ENCODE data around the gene CXXC5. TPM values are rescaled to one million over a fixed set of nuclear protein-coding genes. Genes with fewer than 3 reads are reported as not detected.

Gene CXXC5
- total and polyA plus RNA-seq, 12 donors = 28.7 to 51.6 (median 36.0) TPM

Other genes starting within 250 kb of the CXXC5 start
- 10 to 100 TPM; 11.8 to 24.8 (median 16.5) TPM for gene SPATA24, start 244.3 kb upstream of the CXXC5 start, total RNA-seq
- 10 to 100 TPM; 14.8 to 37.5 TPM for gene SPATA24, start 244.3 kb upstream of the CXXC5 start, polyA plus RNA-seq
- gene DNAJC18, start 208.8 kb upstream of the CXXC5 start, total RNA-seq = 10 to 100 TPM in 9 of 10 donors, 1 to 10 TPM in 1; 9.5 to 21.1 (median 14.1) TPM
- gene DNAJC18, start 208.8 kb upstream of the CXXC5 start, polyA plus RNA-seq = 10 to 100 TPM in 1 of 2 donors, 1 to 10 TPM in 1; 3.4 to 12.7 TPM
- gene ECSCR, start 185.6 kb upstream of the CXXC5 start, total RNA-seq = 10 to 100 TPM; 11.0 to 43.2 (median 17.9) TPM
- 10 to 100 TPM; 24.4 to 64.2 TPM for gene ECSCR, start 185.6 kb upstream of the CXXC5 start, polyA plus RNA-seq
- not detected for gene SMIM33, start 177.3 kb upstream of the CXXC5 start, total RNA-seq
- not detected for gene SMIM33, start 177.3 kb upstream of the CXXC5 start, polyA plus RNA-seq
- gene STING1, start 165.6 kb upstream of the CXXC5 start, total RNA-seq = 100 to 1,000 TPM in 1 of 10 donors, 10 to 100 TPM in 9; 27.2 to 116 (median 55.7) TPM
- 10 to 100 TPM; 19.7 to 39.6 TPM for gene STING1, start 165.6 kb upstream of the CXXC5 start, polyA plus RNA-seq
- 100 to 1,000 TPM; 121 to 162 (median 141) TPM for gene UBE2D2, start 87.0 kb upstream of the CXXC5 start, total RNA-seq
- 100 to 1,000 TPM in 1 of 2 donors, 10 to 100 TPM in 1; 59.3 to 106 TPM for gene UBE2D2, start 87.0 kb upstream of the CXXC5 start, polyA plus RNA-seq
- under 1 TPM in 2 of 10 donors, not detected in 8; 0.08 to 0.09 TPM for gene PSD2, start 147.5 kb downstream of the CXXC5 start, total RNA-seq
- gene PSD2, start 147.5 kb downstream of the CXXC5 start, polyA plus RNA-seq = under 1 TPM in 1 of 2 donors, not detected in 1; 0.03 TPM

Data from heart right ventricle (tissue), 12 donors.